Measurements from ENCODE around the gene ACYP2.
"Not testable (repeated sequence)": the region's sequence is repeated elsewhere in the genome, so short reads cannot be mapped to it uniquely, and the experiment has no call there.

GRCh38 chr2:54072483-54072882, 42.9 kb upstream of the ACYP2 start:
- TF ChIP-seq CTCF, POLR2A, POLR2AphosphoS5 (IDR thresholded peaks at IDR 0.05): not testable (repeated sequence)
